ENCODE results near the gene PCDH9.

The PCDH9 gene

DNA sequence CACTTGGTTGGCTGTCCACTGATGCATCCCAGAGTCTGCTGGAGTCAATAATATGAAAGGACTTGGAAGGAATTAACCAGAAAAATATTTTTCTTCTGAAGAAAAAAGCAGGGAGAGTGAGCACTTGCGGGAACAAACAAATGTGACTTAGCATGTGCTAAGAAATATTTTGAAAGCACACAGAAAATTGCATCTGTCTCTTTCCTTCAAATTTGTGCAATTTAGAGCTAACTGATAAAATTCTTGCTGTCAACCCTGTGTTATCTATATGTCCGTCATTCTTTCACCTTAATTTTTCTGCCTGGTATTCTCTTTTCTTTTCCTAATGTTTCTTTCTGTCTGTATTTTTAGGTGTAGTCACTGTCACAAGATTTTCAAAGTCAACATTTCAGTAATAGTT lies 852.6 kb downstream of the PCDH9 start:
- TF ChIP-seq, protein P1, sequence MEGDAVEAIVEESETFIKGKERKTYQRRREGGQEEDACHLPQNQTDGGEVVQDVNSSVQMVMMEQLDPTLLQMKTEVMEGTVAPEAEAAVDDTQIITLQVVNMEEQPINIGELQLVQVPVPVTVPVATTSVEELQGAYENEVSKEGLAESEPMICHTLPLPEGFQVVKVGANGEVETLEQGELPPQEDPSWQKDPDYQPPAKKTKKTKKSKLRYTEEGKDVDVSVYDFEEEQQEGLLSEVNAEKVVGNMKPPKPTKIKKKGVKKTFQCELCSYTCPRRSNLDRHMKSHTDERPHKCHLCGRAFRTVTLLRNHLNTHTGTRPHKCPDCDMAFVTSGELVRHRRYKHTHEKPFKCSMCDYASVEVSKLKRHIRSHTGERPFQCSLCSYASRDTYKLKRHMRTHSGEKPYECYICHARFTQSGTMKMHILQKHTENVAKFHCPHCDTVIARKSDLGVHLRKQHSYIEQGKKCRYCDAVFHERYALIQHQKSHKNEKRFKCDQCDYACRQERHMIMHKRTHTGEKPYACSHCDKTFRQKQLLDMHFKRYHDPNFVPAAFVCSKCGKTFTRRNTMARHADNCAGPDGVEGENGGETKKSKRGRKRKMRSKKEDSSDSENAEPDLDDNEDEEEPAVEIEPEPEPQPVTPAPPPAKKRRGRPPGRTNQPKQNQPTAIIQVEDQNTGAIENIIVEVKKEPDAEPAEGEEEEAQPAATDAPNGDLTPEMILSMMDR (IDR thresholded peaks at IDR 0.05; ENCODE audit: borderline replicate concordance, insufficient read depth, low read depth, low read length) = no peak
- no peak overlapping the region for H3K4me3 ChIP-seq (ENCODE audit: low read depth, low read length)

DNA sequence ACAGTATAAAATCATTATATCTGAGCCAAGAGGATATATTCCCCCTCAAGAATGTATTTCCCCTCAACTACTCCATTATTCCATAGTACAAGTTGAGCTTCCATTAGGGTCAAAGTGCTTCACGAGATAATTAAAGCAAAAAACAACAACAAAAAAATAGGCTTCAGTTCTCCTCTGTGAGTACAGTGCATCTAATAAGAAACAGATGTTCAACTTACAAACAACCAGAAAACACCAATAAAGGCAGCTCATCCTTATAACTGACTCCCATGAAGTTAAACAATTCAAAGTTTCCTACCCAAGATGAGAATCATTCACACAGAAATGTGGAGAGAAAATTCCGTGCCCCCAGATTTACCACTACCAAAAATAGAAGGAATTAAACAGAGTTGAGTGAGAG lies 854.4 kb downstream of the PCDH9 start:
- H3K4me3 ChIP-seq (ENCODE audit: low read depth, low read length) = no peak overlapping the region
- TF ChIP-seq, protein P1 (IDR thresholded peaks at IDR 0.05; ENCODE audit: borderline replicate concordance, insufficient read depth, low read depth, low read length) = no peak

DNA sequence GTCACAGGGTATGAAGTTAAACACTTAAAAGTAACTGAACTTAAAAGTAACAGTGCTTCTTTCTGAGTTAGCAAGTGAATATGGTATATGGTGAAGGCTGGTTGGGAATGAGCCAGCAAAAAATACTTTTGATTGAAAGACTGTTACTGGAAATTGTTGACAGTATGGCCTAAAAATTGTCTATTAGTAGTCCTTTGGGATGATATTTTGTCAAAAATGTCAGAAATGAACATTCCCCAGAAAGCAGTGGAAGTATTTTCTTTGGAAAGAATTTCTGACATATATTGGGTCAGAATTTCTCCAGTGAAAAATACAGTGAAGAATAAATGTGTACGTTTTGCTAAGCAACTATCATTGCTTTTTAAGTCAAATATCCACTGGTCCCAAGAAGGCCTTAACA lies 860.5 kb downstream of the PCDH9 start:
- TF ChIP-seq, protein P1 (IDR thresholded peaks at IDR 0.05; ENCODE audit: borderline replicate concordance, insufficient read depth, low read depth, low read length) = no peak

DNA sequence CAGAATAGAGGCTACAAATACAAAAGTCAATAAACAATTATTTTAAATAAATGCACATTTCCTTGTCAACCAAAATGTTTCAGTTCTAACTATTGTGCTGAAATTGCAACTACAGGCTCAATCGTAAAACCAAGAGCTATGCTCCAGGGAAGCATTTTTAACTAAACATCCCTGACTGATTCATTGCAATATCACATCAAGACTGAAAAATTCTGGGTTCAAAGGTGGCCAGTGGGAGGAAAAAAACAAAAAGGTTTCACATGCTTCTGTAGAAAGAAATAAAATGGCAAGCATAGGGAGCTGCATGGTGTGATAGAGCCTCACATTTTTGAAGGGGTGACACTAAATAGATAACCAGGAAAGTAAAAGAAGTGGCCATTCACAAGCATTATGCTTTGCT lies 862.8 kb downstream of the PCDH9 start:
- H3K4me3 ChIP-seq (ENCODE audit: low read depth, low read length) = no peak overlapping the region
- TF ChIP-seq, protein P1 (IDR thresholded peaks at IDR 0.05; ENCODE audit: borderline replicate concordance, insufficient read depth, low read depth, low read length) = no peak

More for the DNA sequence above, 860.5 kb downstream of the PCDH9 start:
- H3K4me3 ChIP-seq (ENCODE audit: low read depth, low read length) = no peak overlapping the region

DNA sequence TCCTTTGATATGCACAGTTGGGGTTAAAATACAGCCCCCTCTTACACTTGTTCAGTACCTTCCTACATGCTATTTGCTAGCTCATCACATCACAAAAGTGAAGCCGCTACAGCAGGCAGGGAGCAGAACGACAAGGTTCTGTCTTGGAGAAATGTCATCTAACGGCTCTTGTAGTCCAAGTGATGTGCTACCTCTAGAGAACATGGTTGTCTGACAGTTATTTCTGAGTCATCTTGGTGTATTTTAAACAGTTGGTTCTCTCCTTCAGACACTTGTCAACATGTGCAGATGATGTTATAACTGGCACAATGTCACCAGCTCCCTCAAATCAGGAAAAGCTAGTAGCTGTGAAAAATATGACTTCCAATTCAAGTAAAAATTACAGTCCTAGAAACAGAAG lies 865.0 kb downstream of the PCDH9 start:
- TF ChIP-seq, protein P1 (IDR thresholded peaks at IDR 0.05; ENCODE audit: borderline replicate concordance, insufficient read depth, low read depth, low read length) = no peak

DNA sequence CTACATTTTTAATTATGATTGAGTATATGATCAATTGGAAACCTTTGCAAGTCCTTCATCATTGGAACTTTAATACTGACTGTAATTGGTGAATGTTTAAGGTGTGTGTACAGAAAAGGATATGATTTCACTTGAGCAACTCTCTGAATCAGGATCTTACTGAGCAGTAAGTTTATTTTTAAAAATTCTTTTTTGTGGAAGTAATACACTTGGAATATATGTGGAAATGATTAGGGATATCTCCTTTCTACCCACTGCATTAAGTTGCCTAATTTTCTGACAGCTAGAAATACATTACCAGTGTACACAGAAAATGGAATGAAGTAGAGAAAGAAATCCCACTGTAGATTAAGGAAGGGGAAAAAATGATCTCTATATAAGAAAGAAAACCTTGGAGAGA lies 865.8 kb downstream of the PCDH9 start:
- no peak overlapping the region for H3K4me3 ChIP-seq (ENCODE audit: low read depth, low read length)
- TF ChIP-seq, protein P1 (IDR thresholded peaks at IDR 0.05; ENCODE audit: borderline replicate concordance, insufficient read depth, low read depth, low read length) = no peak

More for the DNA sequence above, 865.0 kb downstream of the PCDH9 start:
- H3K4me3 ChIP-seq (ENCODE audit: low read depth, low read length) = no peak overlapping the region

DNA sequence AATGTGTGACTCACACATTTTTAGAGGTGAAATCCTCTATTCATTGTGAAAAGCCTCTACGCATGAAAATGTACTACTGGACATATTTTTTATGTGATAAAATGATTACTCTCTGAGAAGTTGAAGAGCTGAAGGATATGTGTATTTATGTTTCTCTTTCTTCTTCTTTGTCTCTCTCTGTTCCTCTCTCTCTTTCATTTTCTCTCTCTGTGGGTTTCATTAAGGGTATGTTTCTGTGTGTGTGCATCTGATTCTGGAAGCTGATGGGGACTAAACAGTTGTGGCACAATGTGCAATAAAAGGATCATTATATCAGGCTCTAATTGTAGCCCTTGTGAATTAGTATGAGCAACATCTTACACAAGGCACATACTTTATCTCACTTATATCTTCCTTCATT lies 867.7 kb downstream of the PCDH9 start:
- TF ChIP-seq, protein P1 (IDR thresholded peaks at IDR 0.05; ENCODE audit: borderline replicate concordance, insufficient read depth, low read depth, low read length) = no peak
- no peak overlapping the region for H3K4me3 ChIP-seq (ENCODE audit: low read depth, low read length)
